ENCODE data around the gene ZBTB17. TPM values are rescaled to one million over a fixed set of nuclear protein-coding genes. Genes with fewer than 3 reads are reported as not detected.

Gene ZBTB17
- total RNA-seq, 1 donor from 2014 or later = 31.9 TPM

- no peak for DNase-seq (ENCODE audit: low read depth)
Observed at GRCh38 chr1:15960808-15961207, 15.1 kb downstream of the ZBTB17 start.

GRCh38 chr1:15959827-15960446 is 16.0 kb downstream of the ZBTB17 start:
- DNase-seq (ENCODE audit: low read depth) = no peak

DNA sequence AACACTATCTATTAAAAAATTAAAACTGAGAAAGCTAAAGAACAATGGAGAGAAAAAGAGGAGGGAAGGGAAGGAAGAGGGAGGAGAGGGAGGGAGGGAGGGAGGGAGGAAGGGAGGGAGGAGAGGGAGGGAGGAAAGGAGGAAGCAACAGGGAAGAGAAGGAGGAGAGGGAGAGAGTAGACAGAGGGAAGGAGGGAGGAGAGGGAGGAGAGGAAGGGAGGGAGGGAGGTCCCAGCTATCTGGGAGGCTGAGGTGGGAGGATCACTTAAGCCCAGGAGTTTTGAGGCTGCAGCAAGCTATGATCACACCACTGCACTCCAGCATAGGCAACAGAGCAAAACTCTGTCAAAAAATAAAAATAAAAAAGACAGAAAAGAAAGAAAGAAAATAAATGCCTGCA is 16.5 kb downstream of the ZBTB17 start:
- DNase-seq (ENCODE audit: low read depth) = no peak

GRCh38 chr1:15958793-15959192 is 17.1 kb downstream of the ZBTB17 start:
- no peak for DNase-seq (ENCODE audit: low read depth)

DNA sequence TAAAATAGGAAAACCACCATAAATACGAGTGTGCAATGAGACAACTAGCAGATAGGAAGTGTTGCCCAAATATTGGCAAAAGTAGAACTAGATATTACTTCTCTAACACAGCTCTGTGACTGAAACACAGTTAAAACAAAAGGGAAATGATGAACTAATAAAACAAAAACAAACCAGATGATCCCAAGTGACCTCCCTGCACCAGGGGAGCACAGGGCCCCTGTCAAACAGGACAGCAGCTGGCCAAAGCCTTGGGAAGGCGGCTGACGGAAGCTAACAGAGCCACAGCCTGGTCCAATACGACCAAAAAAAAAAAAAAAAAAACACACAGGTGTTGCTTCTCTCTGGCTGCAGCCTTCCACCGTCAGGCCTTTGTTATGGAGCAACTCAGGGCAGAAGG is 17.8 kb downstream of the ZBTB17 start:
- no peak for DNase-seq (ENCODE audit: low read depth)

DNA sequence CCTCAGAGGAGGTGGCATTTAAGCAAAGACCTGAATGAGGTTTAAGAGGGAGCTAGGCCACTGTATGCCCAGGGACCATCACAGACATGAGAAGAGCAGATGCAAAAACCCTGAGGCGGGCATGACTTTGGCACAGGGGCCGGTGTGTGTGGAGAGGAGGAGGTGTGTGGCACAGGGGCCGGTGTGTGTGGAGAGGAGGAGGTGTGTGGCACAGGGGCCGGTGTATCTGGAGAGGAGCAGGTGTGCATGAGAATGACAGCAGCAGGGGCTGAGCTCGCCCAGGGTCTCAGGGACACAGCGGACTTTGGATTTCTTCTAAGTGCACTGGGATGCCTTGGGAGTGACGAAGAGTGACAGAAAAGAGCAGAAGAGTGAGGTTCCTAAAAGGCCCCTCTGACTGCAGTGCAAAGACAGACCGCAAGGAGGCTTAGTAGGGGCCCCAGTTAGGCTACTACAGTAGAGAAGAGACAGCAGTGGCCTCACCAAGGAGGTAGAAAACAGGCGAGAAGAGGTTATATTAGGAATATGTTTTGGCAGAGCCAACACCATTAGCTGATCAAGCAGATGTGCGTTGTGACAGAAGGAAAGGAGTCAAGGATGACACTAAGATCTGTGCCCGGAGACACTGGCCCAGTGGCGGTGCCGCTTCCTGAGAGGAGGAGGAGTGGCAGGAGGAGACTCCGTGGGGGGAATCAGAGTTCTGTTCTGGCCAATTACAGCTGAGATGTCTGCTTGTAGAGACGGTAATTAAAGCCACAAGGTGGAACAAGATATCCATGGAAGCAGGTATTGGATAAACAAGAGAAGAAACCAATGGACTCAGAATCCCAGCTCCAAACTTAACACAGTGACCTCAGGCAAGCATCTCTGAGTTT is 18.4 kb downstream of the ZBTB17 start:
- DNase-seq (ENCODE audit: low read depth) = no peak

DNA sequence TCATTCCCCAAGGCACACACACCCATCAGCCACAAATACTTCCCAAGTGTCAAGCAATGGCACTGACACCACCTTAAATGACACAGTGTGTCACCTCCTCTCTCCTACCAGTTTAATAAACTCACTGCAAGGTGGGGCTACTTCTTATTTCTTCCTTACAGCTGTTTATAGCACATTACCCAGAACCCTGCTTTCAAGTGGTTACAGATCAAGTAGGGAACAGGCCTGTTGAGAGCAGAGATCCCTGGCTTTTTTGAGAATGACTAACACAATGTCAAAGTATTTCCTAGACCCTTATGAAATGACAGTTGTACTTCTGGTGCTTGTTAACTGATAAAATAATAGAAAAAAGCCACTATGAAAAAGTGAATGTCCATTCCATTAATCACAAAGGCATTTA is 19.8 kb downstream of the ZBTB17 start:
- DNase-seq (ENCODE audit: low read depth) = no peak

DNA sequence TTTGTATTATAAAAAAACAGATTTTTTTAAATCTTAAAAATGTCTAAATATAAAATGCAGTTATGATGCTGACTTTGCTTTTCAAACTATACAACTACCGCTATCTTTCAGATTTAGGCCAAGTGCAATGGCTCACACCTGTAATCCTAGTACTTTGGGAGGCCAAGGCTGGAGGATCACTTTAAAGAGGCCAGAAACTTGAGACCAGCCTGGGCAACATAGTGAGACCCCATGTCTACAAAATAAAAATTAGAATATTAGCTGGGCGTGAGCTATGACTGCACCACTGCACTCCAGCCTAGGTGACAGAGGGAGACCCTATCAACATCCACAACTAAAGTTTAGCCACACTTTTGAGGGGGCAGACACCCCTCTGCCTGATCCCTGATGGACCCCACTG is 20.3 kb downstream of the ZBTB17 start:
- DNase-seq (ENCODE audit: low read depth) = no peak

DNA sequence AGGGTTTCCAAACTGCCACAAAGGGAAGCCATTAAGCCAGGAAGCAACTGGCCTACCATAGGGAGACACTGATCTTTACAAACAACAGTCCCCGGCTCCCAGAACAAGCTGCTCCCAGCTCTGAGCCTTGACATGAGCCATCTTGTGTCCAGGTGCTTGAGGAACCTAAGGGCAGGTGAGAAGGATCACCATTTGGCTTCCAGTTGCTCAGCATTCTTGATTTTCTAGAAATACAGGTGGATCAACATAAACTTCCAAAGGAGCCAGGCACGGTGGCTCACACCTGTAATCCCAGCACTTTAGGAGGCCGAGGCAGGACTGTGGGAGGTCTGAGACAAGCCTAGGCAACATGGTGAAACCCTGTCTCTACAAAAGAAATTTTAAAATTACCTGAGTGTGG is 21.6 kb downstream of the ZBTB17 start:
- no peak for DNase-seq (ENCODE audit: low read depth)

GRCh38 chr1:15953791-15954241 is 22.1 kb downstream of the ZBTB17 start:
- DNase-seq (ENCODE audit: low read depth) = no peak

DNA sequence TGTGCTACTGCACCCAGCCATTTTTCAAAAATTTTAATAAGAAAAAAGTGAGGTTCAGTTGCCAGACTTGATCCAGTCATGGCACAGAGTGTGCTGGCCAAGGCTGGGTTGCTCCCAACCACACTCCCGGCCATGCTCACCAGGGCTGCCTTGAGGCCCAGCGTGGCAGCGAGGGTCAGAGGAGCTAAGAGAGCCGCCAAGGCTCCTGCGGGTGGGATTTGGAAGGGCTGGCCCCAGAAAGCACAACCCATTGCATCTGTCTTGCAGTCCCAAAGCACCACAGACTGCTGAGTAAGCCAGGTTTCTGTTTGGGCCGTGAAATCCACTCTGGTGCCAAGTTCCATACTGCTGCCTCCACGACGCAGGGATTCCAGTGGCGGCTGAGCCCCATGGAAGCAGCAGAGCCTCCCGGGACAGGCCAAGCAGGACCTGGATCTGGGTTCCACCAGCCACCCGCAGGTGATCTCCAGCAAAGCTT is 22.6 kb downstream of the ZBTB17 start:
- DNase-seq (ENCODE audit: low read depth) = no peak

- peak; percentile 86 for DNase-seq (ENCODE audit: low read depth)
Observed at GRCh38 chr1:15952317-15953258, 23.3 kb downstream of the ZBTB17 start.

DNA sequence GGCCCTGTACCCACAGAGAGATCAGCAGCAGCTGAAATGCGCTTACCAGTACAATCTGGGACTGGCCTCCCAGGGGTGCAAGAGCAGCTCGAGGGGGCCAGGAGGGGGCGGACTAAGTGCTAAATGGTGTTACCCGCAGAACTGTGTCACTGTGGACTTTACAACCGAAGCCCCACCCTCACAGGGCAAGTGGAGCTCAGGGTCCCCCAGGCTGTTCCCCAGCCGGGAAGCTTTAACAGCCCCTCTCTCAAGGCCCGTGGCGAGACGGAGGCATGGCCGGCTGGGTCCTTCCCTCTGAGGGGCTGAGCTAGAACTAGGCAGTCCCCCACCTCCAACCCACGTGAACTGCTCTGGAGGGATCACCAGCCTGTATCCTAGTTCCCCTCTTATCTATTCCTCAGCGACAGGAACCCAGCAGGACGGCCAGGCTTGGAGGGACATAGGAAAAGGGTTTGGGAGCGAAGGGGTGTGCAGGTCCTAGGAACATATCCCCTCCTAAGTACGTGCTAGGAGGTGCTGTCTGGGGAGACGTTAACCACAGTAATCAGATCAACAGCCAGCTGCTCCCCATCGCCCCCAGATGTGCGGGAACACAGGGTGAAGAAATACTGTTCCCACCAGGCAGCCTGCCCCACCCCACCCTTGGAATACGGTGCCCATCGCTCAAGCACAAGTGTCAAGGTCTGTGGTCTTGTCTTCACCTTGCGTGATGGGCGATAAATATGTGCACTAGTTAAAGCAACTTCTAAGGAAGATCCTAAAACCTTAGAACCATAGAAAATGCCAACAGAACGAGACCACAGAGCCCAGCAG is 24.4 kb downstream of the ZBTB17 start:
- DNase-seq (ENCODE audit: low read depth) = no peak

DNA sequence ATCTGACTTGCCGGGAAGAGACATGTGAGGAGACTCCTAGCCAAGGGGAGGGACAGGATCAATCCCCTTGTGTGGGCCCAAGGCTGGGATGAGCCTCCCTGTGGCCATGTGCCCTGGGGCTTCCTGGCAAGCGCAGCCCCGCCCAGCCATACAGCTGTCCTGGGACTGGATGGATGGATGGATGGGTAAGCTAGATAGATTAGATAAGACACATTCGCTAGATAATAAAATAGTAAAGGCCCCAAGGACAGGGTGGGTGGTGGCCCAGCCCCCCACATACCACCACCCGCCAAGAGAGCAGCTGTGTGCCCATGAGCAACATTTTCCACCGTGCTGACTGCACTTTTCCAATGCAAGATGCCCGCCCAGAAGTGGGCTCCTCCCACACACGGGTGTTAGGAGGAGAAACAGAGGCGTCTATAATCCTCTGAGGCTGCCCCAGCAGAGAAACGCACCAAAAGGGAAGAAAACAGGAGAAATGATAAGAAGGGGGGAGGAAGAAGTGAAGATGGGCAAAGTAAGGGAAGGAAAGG is 25.1 kb downstream of the ZBTB17 start:
- no peak for DNase-seq (ENCODE audit: low read depth)

DNA sequence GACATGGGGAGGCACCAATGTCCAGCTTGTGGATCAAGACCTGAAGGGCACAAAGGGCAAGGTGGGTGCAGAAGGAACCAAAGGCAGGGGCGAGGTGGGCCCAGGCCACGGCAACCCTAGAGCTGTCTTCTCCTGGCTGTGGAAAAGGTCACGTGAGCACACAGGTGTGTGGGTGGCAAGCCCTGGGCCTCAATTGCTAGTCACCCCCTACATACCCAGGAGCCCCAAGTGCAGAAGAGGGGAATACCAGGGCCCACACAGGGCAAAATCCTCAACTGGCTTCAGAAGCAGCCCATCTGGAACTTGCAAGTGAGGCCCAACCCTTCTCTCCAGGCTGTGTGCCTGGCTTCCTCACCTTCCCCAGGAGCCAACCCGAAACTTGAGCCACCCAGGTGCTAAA is 25.6 kb downstream of the ZBTB17 start:
- no peak for DNase-seq (ENCODE audit: low read depth)

DNA sequence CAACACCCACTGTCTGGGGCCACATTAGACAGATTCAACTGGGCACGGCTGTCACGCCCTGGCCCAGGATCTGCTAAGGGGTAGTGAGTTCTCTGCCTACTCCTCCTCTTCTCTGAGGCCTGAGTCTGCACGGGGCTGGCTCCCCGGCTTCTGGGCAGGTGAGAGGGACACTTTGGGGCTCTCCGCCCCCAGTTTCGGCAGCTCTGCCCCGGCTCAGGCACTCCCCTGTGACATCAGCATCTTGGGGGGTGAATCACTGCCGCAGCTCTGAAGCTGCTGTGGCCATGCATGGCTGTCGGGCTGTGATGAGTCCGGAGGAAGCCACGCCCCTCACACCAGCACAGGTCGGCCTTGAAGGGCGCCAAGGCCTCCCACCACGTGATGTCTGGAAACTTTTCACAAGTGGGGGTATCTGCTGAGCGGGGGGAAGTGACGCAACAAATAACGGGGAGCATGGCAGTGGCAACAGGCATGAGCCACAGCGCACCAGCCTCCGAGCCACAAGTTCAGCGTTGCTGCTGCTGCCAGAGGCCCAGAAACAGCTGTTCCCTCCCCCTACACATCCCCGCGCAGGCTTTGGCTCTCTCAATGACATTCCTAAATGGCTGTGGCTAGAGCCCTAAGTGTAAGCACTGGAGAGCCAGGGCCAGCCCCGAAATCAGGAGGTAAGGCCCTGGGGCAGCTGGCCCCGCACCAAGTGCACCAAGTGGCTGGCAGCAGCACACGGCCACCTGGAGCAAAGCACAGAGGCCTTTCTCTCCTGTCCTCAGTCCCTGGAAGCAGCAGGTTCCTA is 26.3 kb downstream of the ZBTB17 start:
- DNase-seq (ENCODE audit: low read depth) = peak; percentile 95

DNA sequence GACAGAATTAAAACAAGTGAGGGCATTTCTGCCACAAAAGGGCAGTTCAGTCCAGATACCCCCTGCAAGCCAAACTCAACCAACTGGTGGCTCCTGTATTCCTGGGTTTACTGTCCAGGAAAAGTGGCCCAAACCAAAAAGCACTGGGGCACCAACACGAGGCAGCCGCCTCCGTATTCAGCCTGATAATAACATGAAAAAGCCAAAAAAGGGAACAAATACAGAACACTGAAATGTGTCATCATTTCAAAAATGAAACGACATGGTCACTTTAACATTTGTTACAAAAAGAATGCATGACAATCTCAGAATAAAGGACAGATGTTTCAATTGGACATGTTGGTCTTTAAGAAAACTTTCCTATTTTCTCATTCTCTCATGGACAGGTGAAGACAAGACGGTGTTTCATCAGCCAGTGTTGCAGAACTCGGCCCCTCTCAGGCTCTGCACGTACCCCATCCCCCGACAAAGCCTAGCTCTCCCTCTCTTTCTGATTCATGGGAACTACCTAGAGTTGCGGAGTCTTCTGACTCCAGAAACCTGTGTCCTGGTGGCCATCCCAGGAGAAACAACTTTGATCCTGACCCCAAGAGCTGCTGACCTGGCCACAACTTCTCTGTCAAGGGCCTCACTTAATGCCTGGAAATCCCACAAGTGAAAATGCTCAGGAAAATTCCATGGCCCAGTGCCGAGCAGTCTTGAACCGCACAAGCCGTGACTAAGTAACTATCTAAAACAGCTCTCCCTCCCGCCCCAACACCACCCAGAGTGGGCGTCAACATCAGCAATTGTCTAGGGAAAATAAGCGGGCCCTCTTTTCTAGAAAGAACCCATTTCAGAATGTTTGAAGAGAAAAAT is 27.1 kb downstream of the ZBTB17 start:
- DNase-seq (ENCODE audit: low read depth) = peak; percentile 96

DNA sequence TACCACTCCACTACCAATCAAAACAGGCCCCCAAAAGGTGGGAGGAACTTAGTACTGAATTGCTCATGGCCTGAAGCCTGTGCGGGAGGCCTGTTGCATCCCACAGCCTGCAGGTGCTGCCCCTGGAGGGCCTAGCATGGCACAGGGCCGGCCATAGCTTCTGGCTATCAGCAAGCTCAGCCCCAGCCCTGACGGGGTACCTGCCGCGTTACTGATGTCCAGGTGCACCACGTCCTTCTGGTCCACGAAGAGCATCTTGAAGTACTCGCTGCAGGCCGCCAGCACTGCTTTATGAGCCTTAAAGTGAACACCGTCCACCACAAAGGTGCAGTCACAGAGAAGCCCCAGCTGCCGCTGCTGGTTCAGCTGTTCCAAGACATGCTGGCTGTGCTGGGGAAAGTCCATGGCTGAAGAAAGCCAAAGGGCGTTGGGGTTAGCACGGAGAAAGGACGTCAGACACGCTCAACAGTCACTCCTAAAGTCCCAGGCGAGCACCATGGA is 27.8 kb downstream of the ZBTB17 start:
- DNase-seq (ENCODE audit: low read depth) = no peak
